Tibial nerve (tissue), 4 donors: Measurements from ENCODE around the gene FAM222A. TPM values are rescaled to one million over a fixed set of nuclear protein-coding genes. Genes with fewer than 3 reads are reported as not detected.

Experiments used
- DNase-seq, 2 donors: peaks; one replicate each; pipeline ENCODE4 v3.0.0-alpha.2; 2019; ENCODE audit warnings: low spot score in 2 of 2
- H3K27ac ChIP-seq, 4 donors: fragments of 200-600 bp; sonication (generic) in 3 of 4; one replicate each; pipeline ENCODE4 v1.5.1; 2017 to 2019; ENCODE audit warnings: mild to moderate bottlenecking in 1 of 4
- H3K27me3 ChIP-seq, 2 donors: fragments of 200-600 bp; sonication (generic) in 1 of 2; one replicate each; pipeline versions ENCODE4 v1.5.1 to v1.6.0; 2017 to 2019
- H3K36me3 ChIP-seq, 3 donors: fragments of 200-600 bp; sonication (generic); one replicate each; pipeline ENCODE4 v1.5.1; 2018 to 2019
- H3K4me1 ChIP-seq, 4 donors: fragments of 200-600 bp; sonication (generic) in 3 of 4; one replicate each; pipeline ENCODE4 v1.5.1; 2017 to 2019
- H3K4me3 ChIP-seq, 4 donors: fragments of 200-600 bp; sonication (generic) in 3 of 4; one replicate each; pipeline ENCODE4 v1.5.1; 2017 to 2019; ENCODE audit warnings: mild to moderate bottlenecking in 1 of 4, moderate library complexity in 1 of 4
- H3K9me3 ChIP-seq, 4 donors: fragments of 200-600 bp; sonication (generic) in 3 of 4; one replicate each; pipeline ENCODE4 v1.5.1; 2017 to 2019
- EP300 ChIP-seq, 2 donors: sonication (generic); formaldehyde crosslinking; IDR thresholded peaks; one replicate each; pipeline ENCODE4 v1.6.1; 2017; ENCODE audit warnings: antibody characterized with exemption in 2 of 2, mild to moderate bottlenecking in 1 of 2
- POLR2A ChIP-seq, 2 donors: fragments of 450-650 bp; IDR thresholded peaks; one replicate each; pipeline ENCODE4 v1.6.1; 2017; ENCODE audit warnings: antibody characterized with exemption in 2 of 2, mild to moderate bottlenecking in 2 of 2, moderate library complexity in 2 of 2
- WGBS, 2 donors: methylation state at CpG; one replicate each; pipeline ENCODE4 v1.1.5; 2018; 5-methylcytosine and 5-hydroxymethylcytosine counted together
- total RNA-seq, 4 donors: library from RNA; depleted of rRNA; stranded (reverse); fragments of >200 nt; gene quantifications; one replicate each; pipeline ENCODE4 v1.1.0, GENCODE V29; 2016
- TF ChIP-seq, protein P1 (sequence below), 5 experiments: fragments of 200-600 bp in 3 of 5; fragments of 450-650 bp in 2 of 5; sonication (generic) in 3 of 5; IDR thresholded peaks; one replicate each; pipeline ENCODE4 v1.5.1; 2016 to 2019; ENCODE audit warnings: antibody characterized with exemption in 5 of 5, mild to moderate bottlenecking in 3 of 5, moderate library complexity in 2 of 5

Gene FAM222A
- total RNA-seq, 4 donors from 2014 or later, result 1.3 to 3.3 (median 1.9) TPM

DNA sequence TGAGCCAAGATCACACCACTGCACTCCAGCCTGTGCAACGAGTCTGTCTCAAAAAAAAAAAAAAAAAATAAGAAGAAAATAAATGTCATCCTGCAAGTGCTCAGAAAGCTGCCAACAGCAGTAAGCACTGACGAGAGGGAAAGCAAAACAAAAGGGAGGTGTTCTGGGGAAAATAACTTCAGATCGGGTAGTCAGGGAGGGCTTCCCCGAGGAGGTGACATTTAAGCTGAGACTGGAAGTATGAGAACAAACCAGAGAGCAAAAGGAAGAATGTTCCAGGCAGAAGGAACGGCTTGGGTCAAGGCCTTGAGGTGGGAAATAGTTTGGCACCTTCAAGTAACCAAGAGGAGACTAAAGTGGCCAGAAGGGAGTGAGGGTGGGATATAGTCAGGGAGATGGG is 4.7 kb upstream of the FAM222A start:
- peaks cover 0 to 57% of the 10 kb centered on the region in 2 donors for H3K27me3 ChIP-seq

DNA sequence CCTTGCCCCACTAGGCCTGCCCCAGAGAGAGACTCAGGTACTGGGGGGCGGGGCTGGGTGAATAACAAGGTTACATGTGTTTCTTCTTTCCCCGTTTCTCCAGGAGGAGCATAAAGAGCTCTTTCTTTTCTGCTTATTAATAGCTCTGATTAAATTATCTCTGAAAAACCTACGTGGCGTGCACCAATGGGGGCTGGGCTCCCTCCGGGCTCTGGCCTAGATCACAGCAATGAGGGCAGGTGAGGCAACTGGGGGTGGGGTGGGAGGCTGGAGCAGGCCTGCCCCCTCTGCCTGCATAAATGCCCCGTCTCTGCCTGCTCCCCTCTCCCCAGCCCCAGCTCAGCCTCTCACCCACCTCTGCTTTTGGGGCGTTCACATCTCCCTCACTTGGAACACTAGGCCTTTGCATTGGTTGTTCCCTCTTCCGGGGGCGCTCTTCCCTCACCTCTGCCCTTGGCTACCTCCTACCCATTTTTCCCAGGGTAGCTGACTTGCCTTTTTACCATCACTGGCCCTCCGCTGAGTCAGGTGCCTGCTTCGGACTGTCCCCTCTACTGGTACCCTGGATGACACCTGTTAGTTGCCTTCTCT is 4.1 kb upstream of the FAM222A start:
- Histone ChIP-seq H3K4me1 (peaks cover 0 to 9% (median 0%) of the 10 kb centered on the region in 4 donors), H3K27ac (no peak overlapping the region), H3K36me3 (no peaks in the 10 kb centered on the region), H3K4me3 (no peak overlapping the region), H3K27me3 (peaks cover 0 to 57% of the 10 kb centered on the region in 2 donors), H3K9me3 (no peaks in the 10 kb centered on the region)
- 61 to 64% methylated on average over 11 of the region's 11 CpGs for WGBS, 2 donors
- TF ChIP-seq, protein P1, sequence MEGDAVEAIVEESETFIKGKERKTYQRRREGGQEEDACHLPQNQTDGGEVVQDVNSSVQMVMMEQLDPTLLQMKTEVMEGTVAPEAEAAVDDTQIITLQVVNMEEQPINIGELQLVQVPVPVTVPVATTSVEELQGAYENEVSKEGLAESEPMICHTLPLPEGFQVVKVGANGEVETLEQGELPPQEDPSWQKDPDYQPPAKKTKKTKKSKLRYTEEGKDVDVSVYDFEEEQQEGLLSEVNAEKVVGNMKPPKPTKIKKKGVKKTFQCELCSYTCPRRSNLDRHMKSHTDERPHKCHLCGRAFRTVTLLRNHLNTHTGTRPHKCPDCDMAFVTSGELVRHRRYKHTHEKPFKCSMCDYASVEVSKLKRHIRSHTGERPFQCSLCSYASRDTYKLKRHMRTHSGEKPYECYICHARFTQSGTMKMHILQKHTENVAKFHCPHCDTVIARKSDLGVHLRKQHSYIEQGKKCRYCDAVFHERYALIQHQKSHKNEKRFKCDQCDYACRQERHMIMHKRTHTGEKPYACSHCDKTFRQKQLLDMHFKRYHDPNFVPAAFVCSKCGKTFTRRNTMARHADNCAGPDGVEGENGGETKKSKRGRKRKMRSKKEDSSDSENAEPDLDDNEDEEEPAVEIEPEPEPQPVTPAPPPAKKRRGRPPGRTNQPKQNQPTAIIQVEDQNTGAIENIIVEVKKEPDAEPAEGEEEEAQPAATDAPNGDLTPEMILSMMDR (IDR thresholded peaks at IDR 0.05), result no peak
- TF ChIP-seq POLR2A (IDR thresholded peaks at IDR 0.05), result no peak
- no peak for TF ChIP-seq EP300 (IDR thresholded peaks at IDR 0.05)
- DNase-seq, result no peak

More for the DNA sequence above, 4.7 kb upstream of the FAM222A start:
- Histone ChIP-seq H3K4me3 (no peak overlapping the region), H3K4me1 (peaks cover 0 to 5% (median 0%) of the 10 kb centered on the region in 4 donors), H3K36me3 (no peaks in the 10 kb centered on the region), H3K9me3 (no peaks in the 10 kb centered on the region), H3K27ac (no peak overlapping the region)
- WGBS, 2 donors, result 59 to 65% methylated on average over 5 of the region's 5 CpGs
- TF ChIP-seq, protein P1 (IDR thresholded peaks at IDR 0.05), result no peak
- TF ChIP-seq POLR2A (IDR thresholded peaks at IDR 0.05) (no peak), EP300 (IDR thresholded peaks at IDR 0.05) (no peak)
- no peak for DNase-seq

DNA sequence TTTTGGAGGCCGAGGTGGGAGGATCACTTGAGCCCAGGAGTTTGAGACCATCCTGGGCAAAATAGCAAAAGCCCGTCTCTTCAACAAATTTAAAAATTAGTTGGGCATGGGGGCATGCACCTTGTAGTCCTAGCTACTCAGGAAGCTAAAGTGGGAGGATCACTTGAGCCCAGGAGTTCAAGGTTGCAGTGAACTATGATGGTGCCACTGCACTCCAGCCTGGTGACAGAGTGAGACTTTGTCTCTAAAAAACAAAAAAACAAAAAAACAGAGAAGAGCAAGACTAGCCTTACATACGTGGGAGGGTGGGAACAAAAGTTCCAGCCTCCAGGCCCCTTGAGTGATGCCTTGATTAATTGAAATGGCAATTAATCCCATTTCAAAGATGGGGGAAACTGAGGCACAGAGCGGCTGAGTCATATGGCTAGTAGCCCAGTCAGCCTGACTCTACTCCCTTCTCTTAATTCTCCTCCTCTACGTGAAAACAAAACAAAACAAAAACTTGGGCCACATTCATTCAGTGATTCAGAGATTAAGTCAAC is 3.3 kb upstream of the FAM222A start:
- Histone ChIP-seq H3K9me3 (no peaks in the 10 kb centered on the region), H3K4me3 (no peak overlapping the region), H3K36me3 (no peaks in the 10 kb centered on the region), H3K27me3 (peaks cover 0 to 60% of the 10 kb centered on the region in 2 donors), H3K27ac (no peak overlapping the region), H3K4me1 (peaks cover 0 to 17% (median 2%) of the 10 kb centered on the region in 4 donors)
- no peak for TF ChIP-seq EP300 (IDR thresholded peaks at IDR 0.05)
- TF ChIP-seq POLR2A (IDR thresholded peaks at IDR 0.05), result no peak
- TF ChIP-seq, protein P1 (IDR thresholded peaks at IDR 0.05), result no peak
- DNase-seq, result no peak
- WGBS, 2 donors, result 57 to 64% methylated on average over 5 of the region's 5 CpGs

DNA sequence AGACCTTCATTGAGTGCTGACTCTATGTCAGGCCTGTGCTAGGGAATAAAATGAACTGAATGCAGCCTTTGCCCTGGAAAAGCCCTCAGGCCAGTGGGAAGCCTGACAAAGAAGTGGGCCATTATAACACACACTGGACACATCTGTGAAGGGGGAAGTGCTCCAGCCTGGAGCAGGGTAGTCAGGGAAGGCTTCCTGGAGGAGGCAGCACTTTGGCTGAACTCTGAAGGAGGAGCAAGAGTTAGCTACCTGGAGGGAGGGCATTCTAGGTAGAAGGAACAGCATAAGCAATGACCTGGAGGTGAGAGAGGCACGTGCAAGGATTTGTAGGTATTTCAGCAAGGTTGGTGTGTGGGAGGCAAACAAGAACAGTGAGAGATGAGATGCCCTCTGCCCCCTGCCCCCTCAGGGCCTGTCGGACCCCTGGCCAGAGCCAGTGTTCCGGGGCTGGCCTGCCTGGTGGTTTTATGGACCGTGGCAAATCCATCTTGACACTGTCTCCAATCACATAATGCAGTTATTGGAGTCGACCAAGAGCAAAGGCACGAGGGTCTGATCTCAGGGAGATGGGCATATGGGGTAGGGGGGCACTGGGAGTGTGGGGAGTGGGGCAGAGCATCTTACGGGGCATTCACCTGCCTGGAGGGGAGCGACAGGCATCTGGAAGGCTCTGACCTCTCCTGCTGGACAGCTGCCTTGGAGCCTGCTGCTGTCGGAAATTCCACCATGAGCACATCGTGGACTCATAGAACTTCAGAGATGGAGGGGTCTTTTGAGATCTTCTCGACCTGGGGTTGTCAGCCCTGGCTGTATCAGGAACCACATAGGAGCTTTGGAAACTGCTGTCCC is 2.7 kb upstream of the FAM222A start:
- no peak overlapping the region for H3K27ac ChIP-seq
- no peak for DNase-seq
- TF ChIP-seq, protein P1 (IDR thresholded peaks at IDR 0.05), result no peak
- TF ChIP-seq POLR2A (IDR thresholded peaks at IDR 0.05) (no peak), EP300 (IDR thresholded peaks at IDR 0.05) (no peak)
- WGBS, 2 donors, result 40 to 44% methylated on average over 11 of the region's 11 CpGs
- H3K27me3 ChIP-seq, result peaks cover 0 to 60% of the 10 kb centered on the region in 2 donors
- no peaks in the 10 kb centered on the region for H3K9me3 ChIP-seq
- H3K4me3 ChIP-seq, result no peak overlapping the region
- H3K4me1 ChIP-seq, result peaks cover 0 to 24% (median 2%) of the 10 kb centered on the region in 4 donors
- no peaks in the 10 kb centered on the region for H3K36me3 ChIP-seq
